Thoracic aorta (tissue), 2 donors: Measurements from ENCODE around the gene CRB3. TPM values are rescaled to one million over a fixed set of nuclear protein-coding genes. Genes with fewer than 3 reads are reported as not detected.

Source experiments
- ATAC-seq: fragments of 150-250 bp; one replicate; pipeline ENCODE4 v1.8.0; 2017; ENCODE audit warnings: low read depth; ENCODE audit not compliant: insufficient number of reproducible peaks, low FRiP score
- DNase-seq: peaks from one replicate; pipeline ENCODE4 v3.0.0-alpha.2; 2020; ENCODE audit warnings: low spot score
- H3K27ac ChIP-seq, 2 donors: fragments of 200-600 bp; sonication (generic); 1 replicate in 1 of 2; 2 replicates in 1 of 2; pipeline ENCODE4 v1.5.1; 2016; ENCODE audit warnings: mild to moderate bottlenecking in 2 of 2, moderate library complexity in 2 of 2
- H3K27me3 ChIP-seq: fragments of 200-600 bp; sonication (generic); replicated peaks from 2 replicates; pipeline ENCODE4 v1.6.0; 2016; ENCODE audit warnings: mild to moderate bottlenecking; ENCODE audit not compliant: insufficient read depth
- H3K36me3 ChIP-seq: fragments of 200-600 bp; sonication (generic); one replicate; pipeline ENCODE4 v1.5.1; 2016
- H3K4me1 ChIP-seq, 2 donors: fragments of 200-600 bp; sonication (generic); 1 replicate in 1 of 2; 2 replicates in 1 of 2; pipeline versions ENCODE4 v1.5.1 to v1.6.0; 2016; ENCODE audit warnings: low read depth in 2 of 2, mild to moderate bottlenecking in 1 of 2; ENCODE audit not compliant: control insufficient read depth in 1 of 2
- H3K4me3 ChIP-seq: fragments of 200-600 bp; sonication (generic); 2 replicates; pipeline ENCODE4 v1.5.1; 2016; ENCODE audit warnings: mild to moderate bottlenecking
- H3K9me3 ChIP-seq: fragments of 200-600 bp; sonication (generic); 2 replicates; pipeline ENCODE4 v1.5.1; 2016
- total RNA-seq, 2 donors: library from RNA; depleted of rRNA; stranded (reverse); fragments of >200 nt; gene quantifications; one replicate each; pipeline versions ENCODE4 v1.1.0 to v1.2.3, GENCODE V29; 2016
- TF ChIP-seq, protein P1 (sequence below): fragments of 200-600 bp; sonication (generic); IDR thresholded peaks from one replicate; pipeline ENCODE4 v1.5.1; 2019; ENCODE audit warnings: antibody characterized with exemption

CRB3 gene
- total RNA-seq, 2 donors from 2014 or later, result 0.54 to 2.1 TPM

DNA sequence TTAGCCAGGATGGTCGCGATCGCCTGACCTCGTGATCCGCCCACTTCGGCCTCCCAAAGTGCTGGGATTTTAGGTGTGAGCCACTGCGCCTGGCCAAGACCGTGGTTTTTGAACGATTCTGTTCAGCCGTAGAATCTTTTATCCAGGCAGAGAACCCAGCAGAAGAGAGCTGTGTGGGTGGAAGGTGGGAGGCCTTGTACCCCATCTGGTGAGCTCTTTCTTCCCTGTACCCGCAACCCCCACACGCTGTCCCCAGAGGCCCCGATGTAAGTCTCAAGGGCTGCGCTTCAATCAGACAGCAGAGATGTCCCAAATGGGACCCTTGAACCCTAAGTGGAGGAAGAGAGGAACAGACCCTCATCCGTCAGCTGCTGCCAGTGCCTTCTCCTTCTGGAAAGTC lies 8.1 kb upstream of the CRB3 start:
- peaks cover 27% of the 10 kb centered on the region for H3K36me3 ChIP-seq
- ATAC-seq, result no peak

DNA sequence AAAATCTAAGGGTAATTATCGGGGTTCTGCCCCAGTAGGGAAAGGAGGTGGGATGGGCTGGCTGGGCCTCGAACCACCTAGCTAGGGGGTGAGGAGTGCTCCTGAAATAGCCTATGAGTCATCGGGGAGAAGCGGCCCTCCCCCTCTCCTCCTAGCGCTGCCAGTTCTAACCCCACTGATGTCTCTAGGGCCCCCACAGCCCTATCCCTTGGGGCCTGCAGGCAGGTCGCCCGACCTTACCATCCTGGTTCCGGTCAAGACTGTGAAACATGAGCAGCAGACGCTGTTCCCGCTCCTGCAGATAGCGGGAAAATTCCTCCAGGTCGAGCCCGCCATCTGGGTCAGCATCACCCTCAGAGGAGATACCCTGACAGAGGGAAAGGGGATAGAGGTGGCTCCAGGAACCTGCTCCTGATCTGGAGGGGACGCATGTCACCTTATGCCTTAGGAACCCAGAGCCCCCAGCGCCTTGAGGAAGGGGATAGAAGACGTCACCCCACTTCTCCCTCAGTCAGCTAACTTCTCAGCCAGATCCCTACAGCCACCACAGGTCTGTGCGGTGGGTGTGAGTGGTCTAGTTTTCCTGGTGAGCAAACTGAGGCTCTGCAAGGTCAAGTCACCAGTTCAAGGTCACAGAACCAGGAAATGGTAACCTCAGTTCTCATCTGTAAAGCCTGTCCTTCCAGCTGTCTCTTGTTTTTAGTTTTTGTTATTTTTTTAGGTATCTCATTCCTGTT lies 5.9 kb upstream of the CRB3 start:
- H3K4me3 ChIP-seq, result peak overlapping the region; percentile 97
- DNase-seq, result no peak

More for the DNA sequence above, 8.1 kb upstream of the CRB3 start:
- Histone ChIP-seq H3K9me3 (peaks cover 3% of the 10 kb centered on the region), H3K27ac (no peak overlapping the region), H3K4me1 (peaks cover 0 to 15% of the 10 kb centered on the region in 2 donors), H3K27me3 (no peaks in the 10 kb centered on the region), H3K4me3 (no peak overlapping the region)
- TF ChIP-seq, protein P1, sequence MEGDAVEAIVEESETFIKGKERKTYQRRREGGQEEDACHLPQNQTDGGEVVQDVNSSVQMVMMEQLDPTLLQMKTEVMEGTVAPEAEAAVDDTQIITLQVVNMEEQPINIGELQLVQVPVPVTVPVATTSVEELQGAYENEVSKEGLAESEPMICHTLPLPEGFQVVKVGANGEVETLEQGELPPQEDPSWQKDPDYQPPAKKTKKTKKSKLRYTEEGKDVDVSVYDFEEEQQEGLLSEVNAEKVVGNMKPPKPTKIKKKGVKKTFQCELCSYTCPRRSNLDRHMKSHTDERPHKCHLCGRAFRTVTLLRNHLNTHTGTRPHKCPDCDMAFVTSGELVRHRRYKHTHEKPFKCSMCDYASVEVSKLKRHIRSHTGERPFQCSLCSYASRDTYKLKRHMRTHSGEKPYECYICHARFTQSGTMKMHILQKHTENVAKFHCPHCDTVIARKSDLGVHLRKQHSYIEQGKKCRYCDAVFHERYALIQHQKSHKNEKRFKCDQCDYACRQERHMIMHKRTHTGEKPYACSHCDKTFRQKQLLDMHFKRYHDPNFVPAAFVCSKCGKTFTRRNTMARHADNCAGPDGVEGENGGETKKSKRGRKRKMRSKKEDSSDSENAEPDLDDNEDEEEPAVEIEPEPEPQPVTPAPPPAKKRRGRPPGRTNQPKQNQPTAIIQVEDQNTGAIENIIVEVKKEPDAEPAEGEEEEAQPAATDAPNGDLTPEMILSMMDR, result no peak
- no peak for DNase-seq

DNA sequence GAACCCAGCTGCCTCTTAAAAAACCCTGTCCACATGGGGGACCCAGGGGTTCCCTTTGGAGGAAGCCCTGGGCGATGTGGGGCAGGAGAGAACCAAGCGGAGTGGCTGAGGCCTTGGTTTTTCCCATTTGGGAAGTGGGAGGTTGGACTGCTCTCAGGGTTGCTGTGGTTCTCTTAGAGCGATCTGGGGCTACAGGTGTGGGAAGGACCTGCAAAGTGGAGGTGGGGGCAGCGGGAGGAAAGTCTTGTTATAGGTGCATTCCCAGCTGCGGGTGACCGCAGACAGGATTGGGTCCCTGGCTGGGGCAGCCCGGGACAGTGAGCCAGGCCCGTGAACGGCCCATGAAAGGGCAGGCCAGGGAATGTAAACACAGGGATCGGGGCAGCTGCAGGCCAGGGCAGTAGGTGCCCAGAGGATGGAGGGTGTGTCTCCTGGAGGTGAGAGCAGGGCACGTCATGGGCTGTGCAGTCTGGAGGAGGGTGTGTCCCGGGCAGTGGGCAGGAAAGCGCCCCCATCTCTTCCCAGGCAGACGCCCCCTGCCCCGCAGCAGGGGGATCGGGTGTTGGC lies 5.3 kb upstream of the CRB3 start:
- no peak for ATAC-seq
- peaks cover 16% of the 10 kb centered on the region for H3K36me3 ChIP-seq
- H3K27ac ChIP-seq, result peak overlapping the region; percentile 28 to 53
- no peaks in the 10 kb centered on the region for H3K27me3 ChIP-seq
- TF ChIP-seq, protein P1, result no peak
- H3K9me3 ChIP-seq, result peaks cover 3% of the 10 kb centered on the region
- peak overlapping the region; percentile 97 for H3K4me3 ChIP-seq
- no peak for DNase-seq
- peaks cover 0 to 15% of the 10 kb centered on the region in 2 donors for H3K4me1 ChIP-seq

More for the DNA sequence above, 5.9 kb upstream of the CRB3 start:
- Histone ChIP-seq H3K27ac (no peak overlapping the region), H3K27me3 (no peaks in the 10 kb centered on the region), H3K36me3 (peaks cover 22% of the 10 kb centered on the region), H3K4me1 (peaks cover 0 to 15% of the 10 kb centered on the region in 2 donors), H3K9me3 (peaks cover 3% of the 10 kb centered on the region)
- TF ChIP-seq, protein P1, result no peak
- no peak for ATAC-seq

DNA sequence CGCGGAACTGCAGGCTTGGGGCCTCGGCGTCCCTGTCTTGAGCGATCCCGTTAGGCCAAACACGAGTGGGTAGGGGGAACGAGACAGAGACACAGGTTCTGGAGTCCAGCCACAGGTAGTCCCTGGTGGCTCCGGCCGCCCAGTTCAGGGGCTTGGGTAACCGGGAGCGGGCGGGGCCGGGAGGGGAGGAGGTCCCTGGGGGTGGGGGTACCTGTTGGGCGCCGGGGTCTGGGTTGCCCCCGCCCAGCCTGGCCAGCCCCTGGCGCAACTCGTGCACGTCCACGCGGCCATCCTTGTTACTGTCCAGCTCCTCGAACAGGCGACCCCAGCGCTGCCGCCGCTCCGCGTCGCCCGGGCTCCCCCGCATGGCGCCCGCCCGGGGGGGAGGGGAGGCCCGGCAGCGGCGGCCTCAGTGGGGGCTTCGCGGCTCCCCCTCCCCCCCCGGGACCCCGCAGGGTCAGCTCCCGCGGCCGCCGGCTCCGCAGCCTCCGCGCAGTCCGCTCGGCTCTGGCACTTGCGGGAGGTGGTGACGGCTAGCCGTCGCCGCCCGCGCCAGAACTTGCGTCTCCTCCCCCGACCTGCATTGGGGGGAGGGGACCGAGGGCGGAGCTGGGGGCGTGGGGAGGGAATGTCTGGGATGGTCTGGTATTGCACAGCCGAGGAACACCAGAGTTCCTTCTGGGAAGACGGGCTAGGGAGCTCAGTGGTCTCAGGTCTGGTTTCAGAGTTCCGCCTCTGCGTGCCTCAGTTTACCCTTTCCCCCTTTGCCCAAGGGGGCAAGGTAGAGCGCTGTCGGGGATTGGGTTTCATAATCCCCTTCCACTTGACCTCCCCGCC lies 4.6 kb upstream of the CRB3 start, which contains the start of gene SLC25A23:
Gene SLC25A23, minus strand, starts transcription at position 531 of the 837 bp plus-strand sequence. Its CDS starts 164 bp downstream, at position 367.
- Histone ChIP-seq H3K27ac (peak within 1 kb of the TSS; percentile 53 to 71), H3K36me3 (peaks cover 9% of the 10 kb centered on the region), H3K27me3 (no peaks in the 10 kb centered on the region), H3K9me3 (no peaks in the 10 kb centered on the region), H3K4me3 (peak within 1 kb of the TSS; percentile 97), H3K4me1 (peaks cover 0 to 15% of the 10 kb centered on the region in 2 donors)
- ATAC-seq, result peak; percentile 61
- TF ChIP-seq, protein P1, result no peak
- DNase-seq, result no peak
